Uterus (tissue), 2 donors: ENCODE results near the gene SGIP1.

Source experiments
- POLR2A ChIP-seq, 2 donors: fragments of 450-650 bp; IDR thresholded peaks; one replicate each; pipeline ENCODE4 v1.6.1; 2016; ENCODE audit warnings: antibody characterized with exemption in 2 of 2, mild to moderate bottlenecking in 1 of 2, moderate library complexity in 1 of 2
- TF ChIP-seq, protein P1 (sequence below), 4 experiments: fragments of 200-600 bp in 2 of 4; fragments of 450-650 bp in 2 of 4; sonication (generic) in 2 of 4; IDR thresholded peaks; one replicate each; pipeline ENCODE4 v1.5.1; 2016 to 2019; ENCODE audit warnings: antibody characterized with exemption in 4 of 4, mild to moderate bottlenecking in 2 of 4, moderate library complexity in 1 of 4

DNA sequence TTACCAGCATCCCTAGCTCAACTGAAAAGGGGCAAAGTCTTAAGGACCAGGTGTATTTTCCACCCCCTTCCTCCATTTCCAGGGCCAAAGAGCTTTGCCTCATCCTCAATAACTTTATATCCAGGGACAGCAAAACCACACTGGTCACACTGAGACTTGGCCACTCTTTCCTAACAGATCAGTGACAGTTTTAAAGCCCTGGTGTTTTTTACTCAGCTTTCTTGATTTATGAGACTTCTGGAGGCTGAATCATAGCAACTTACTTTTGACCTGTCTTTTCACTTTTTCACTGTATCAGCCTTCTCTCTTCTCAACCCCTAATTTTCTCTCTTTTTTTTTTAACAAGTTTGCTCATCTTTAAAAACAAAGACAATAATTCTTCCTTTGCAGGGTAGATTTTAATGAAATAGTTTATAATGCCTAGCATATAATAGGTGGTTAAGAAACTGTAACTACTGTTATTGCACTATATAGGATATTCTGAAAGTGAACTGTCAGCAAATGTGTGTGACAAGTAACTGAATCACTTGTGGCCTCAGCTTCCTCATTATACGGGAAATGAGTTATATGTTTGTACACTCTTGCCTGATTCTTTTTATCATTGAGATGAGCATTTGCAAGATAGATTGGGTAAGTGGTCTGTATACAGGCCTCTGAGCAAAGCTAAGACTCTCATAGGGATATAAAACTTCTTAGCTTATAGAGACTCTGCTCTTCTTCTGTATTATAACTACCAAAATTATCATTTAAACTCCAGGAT, 198.6 kb downstream of the SGIP1 start:
- TF ChIP-seq, protein P1, sequence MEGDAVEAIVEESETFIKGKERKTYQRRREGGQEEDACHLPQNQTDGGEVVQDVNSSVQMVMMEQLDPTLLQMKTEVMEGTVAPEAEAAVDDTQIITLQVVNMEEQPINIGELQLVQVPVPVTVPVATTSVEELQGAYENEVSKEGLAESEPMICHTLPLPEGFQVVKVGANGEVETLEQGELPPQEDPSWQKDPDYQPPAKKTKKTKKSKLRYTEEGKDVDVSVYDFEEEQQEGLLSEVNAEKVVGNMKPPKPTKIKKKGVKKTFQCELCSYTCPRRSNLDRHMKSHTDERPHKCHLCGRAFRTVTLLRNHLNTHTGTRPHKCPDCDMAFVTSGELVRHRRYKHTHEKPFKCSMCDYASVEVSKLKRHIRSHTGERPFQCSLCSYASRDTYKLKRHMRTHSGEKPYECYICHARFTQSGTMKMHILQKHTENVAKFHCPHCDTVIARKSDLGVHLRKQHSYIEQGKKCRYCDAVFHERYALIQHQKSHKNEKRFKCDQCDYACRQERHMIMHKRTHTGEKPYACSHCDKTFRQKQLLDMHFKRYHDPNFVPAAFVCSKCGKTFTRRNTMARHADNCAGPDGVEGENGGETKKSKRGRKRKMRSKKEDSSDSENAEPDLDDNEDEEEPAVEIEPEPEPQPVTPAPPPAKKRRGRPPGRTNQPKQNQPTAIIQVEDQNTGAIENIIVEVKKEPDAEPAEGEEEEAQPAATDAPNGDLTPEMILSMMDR (IDR thresholded peaks at IDR 0.05), result no peak
- TF ChIP-seq POLR2A (IDR thresholded peaks at IDR 0.05), result no peak
